ENCODE data around the gene METRN. TPM values are rescaled to one million over a fixed set of nuclear protein-coding genes. Genes with fewer than 3 reads are reported as not detected.
"Not testable (repeated sequence)": the region's sequence is repeated elsewhere in the genome, so short reads cannot be mapped to it uniquely, and the experiment has no call there.

METRN gene
- total RNA-seq, 6 experiments from 2014 or later: 14.0 to 43.7 (median 26.2) TPM

DNA sequence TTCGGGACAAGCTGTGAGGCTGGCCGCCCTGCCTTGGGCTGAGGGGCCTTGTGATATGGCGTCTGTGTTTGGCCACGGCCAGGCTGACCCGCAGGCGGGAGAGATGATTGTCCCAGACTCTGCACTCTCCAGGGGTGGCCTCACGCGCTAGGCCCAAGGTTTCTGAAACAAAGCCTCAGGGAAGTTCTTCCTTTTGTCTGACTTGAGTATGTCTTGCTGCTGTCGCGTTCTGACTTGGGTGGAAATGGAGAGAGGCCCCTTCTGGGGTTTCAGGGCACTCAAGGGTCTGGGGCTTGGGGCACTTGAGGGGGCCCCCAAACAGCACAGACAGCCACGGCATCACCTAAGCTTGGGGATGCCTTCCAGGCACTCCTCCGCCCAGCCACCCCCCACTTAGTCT lies 3.8 kb upstream of the METRN start:
- Histone ChIP-seq H3K27me3 (no peaks in the 10 kb centered on the region), H3K4me1 (peaks cover 0 to 13% (median 0%) of the 10 kb centered on the region in 4 donors), H3K27ac (no peak overlapping the region), H3K9me3 (no peaks in the 10 kb centered on the region), H3K4me3 (no peak overlapping the region), H3K36me3 (no peaks in the 10 kb centered on the region)
- TF ChIP-seq POLR2A (IDR thresholded peaks at IDR 0.05): no peak
- TF ChIP-seq, protein P1, sequence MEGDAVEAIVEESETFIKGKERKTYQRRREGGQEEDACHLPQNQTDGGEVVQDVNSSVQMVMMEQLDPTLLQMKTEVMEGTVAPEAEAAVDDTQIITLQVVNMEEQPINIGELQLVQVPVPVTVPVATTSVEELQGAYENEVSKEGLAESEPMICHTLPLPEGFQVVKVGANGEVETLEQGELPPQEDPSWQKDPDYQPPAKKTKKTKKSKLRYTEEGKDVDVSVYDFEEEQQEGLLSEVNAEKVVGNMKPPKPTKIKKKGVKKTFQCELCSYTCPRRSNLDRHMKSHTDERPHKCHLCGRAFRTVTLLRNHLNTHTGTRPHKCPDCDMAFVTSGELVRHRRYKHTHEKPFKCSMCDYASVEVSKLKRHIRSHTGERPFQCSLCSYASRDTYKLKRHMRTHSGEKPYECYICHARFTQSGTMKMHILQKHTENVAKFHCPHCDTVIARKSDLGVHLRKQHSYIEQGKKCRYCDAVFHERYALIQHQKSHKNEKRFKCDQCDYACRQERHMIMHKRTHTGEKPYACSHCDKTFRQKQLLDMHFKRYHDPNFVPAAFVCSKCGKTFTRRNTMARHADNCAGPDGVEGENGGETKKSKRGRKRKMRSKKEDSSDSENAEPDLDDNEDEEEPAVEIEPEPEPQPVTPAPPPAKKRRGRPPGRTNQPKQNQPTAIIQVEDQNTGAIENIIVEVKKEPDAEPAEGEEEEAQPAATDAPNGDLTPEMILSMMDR (IDR thresholded peaks at IDR 0.05): no peak
- intact Hi-C loops (cut with DNase I): loop anchor here (5.0 kb wide), 2 partner anchors 76 to 341 kb away; partner anchors contain the start of genes CHTF18 (in 1 of the 2) and RPUSD1 (in 1 of the 2)
- ATAC-seq (no peak), DNase-seq (no peak)
- WGBS (ENCODE audit: insufficient coverage, low coverage, low lambda C conversion rate, missing lambda C conversion rate): 38% methylated on average over 2 of the region's 12 CpGs

DNA sequence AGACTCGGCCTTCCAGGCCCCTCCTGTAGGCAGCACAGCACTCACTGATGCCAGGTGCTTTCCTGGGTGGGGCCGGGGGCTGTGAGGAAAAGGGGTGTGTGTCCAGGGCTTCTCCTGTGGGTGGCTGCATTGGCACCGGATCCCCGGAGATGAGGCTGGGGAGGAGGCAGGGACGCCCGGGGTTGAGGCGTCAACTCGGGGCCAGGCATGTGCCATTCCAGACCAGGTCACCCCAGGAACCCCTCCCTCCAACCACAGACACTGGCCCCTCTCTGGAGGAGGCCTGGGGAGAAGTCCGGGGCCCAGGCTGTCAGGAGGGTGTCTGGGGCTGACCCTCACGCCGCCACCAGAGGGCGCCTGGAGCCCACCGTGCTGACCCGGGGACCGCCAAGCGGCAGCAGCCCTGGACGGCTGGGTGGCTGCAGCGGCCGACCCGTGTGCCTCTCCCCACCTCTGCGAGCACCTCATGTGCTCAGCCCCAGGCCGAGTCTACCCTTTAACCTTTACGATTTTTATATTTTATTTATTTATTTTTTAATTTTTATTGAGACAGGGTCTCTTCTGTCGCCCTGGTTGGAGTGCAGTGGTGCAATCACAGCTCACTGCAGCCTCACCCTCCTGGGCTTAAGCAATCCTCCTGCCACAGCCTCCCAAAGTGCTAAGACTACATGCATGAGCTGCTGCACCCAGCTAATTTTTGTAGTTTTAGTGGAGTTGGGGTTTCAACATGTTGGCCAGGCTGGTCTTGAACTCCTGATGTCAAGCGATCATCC lies 3.2 kb upstream of the METRN start:
- TF ChIP-seq, protein P1 (IDR thresholded peaks at IDR 0.05): peak; percentile 91 to 96 (median 94)
- no peak for TF ChIP-seq POLR2A (IDR thresholded peaks at IDR 0.05)
- WGBS (ENCODE audit: insufficient coverage, low coverage, low lambda C conversion rate, missing lambda C conversion rate): 2% methylated on average over 14 of the region's 25 CpGs
- H3K4me3 ChIP-seq: no peak overlapping the region
- DNase-seq (peak; percentile 82 to 86 (median 86)), ATAC-seq (peak; percentile 70 to 75 (median 72))
- no peak overlapping the region for H3K27ac ChIP-seq
- no peaks in the 10 kb centered on the region for H3K27me3 ChIP-seq
- no peaks in the 10 kb centered on the region for H3K9me3 ChIP-seq
- peaks cover 0 to 20% (median 2%) of the 10 kb centered on the region in 4 donors for H3K4me1 ChIP-seq
- no peaks in the 10 kb centered on the region for H3K36me3 ChIP-seq
- intact Hi-C loops (cut with DNase I): loop anchor here (5.0 kb wide), 2 partner anchors 76 to 341 kb away; partner anchors contain the start of genes CHTF18 (in 1 of the 2) and RPUSD1 (in 1 of the 2)

DNA sequence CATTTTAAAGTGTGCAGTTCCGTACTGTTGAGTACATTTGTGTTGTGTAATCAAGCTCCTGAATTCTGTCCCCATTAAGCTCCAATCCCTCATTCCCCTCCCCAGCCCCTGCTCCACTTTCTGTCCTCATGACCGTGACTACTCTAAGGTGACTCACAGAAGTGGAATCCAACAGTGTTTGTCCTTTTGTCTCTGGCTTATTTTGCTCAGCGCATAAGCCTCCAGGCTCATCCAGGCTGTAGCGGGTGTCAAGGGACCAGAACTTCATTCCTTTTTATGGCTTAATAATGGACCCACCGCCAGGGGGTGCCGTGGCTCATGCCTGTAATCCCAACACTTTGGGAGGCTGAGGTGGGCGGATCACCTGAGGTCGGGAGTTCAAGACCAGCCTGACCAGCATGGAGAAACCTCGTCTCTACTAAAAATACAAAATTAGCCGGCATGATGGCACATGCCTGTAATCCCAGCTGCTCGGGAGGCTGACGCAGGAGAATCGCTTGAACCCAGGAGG lies 2.1 kb upstream of the METRN start:
- TF ChIP-seq, protein P1 (IDR thresholded peaks at IDR 0.05): peak; percentile 36 to 48 (median 38)
- ATAC-seq: peak in 1 of 4 donors; percentile 35
- not testable (repeated sequence) for H3K27ac ChIP-seq, H3K36me3 ChIP-seq, H3K4me3 ChIP-seq, H3K9me3 ChIP-seq, H3K27me3 ChIP-seq, DNase-seq
- WGBS (ENCODE audit: insufficient coverage, low coverage, low lambda C conversion rate, missing lambda C conversion rate): 43% methylated on average over 11 of the region's 13 CpGs
- H3K4me1 ChIP-seq: peaks cover 0 to 20% (median 2%) of the 10 kb centered on the region in 4 donors
- intact Hi-C loops (cut with DNase I): loop anchor here (5.0 kb wide), 2 partner anchors 75 to 340 kb away; partner anchors contain the start of genes CHTF18 (in 1 of the 2) and RPUSD1 (in 1 of the 2)

DNA sequence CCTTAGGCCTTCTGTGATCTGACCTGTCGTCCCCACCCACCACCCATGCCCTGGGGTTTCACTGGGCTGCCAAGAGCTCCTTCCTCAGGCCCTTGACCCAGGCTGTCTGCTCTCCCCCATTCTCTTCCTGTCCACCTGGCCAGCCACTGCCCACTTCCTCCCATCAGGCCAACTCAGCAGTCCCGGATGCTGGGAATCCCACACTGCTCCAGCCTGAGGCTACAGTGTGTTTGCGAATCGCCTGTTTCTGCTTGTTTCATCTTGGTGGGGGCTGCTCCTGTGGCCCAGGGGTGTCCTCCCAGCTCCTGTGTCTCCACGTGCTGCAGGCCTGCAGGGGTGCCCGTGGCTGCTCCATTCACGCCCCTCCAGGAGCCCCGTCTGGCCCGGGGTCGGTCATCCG lies 839 bp upstream of the METRN start:
- Histone ChIP-seq H3K27me3 (no peaks in the 10 kb centered on the region), H3K36me3 (no peaks in the 10 kb centered on the region), H3K9me3 (no peaks in the 10 kb centered on the region), H3K4me3 (no peak overlapping the region), H3K27ac (no peak overlapping the region), H3K4me1 (peaks cover 0 to 20% (median 2%) of the 10 kb centered on the region in 4 donors)
- DNase-seq (no peak), ATAC-seq (no peak)
- TF ChIP-seq, protein P1 (IDR thresholded peaks at IDR 0.05): no peak
- TF ChIP-seq POLR2A (IDR thresholded peaks at IDR 0.05): no peak
- intact Hi-C loops (cut with DNase I): loop anchor here (5.0 kb wide), 2 partner anchors 73 to 338 kb away; partner anchors contain the start of genes CHTF18 (in 1 of the 2) and RPUSD1 (in 1 of the 2)
- 58% methylated on average over 2 of the region's 11 CpGs for WGBS (ENCODE audit: insufficient coverage, low coverage, low lambda C conversion rate, missing lambda C conversion rate)
